Measurements from ENCODE around the gene NCMAP.

NCMAP gene

DNA sequence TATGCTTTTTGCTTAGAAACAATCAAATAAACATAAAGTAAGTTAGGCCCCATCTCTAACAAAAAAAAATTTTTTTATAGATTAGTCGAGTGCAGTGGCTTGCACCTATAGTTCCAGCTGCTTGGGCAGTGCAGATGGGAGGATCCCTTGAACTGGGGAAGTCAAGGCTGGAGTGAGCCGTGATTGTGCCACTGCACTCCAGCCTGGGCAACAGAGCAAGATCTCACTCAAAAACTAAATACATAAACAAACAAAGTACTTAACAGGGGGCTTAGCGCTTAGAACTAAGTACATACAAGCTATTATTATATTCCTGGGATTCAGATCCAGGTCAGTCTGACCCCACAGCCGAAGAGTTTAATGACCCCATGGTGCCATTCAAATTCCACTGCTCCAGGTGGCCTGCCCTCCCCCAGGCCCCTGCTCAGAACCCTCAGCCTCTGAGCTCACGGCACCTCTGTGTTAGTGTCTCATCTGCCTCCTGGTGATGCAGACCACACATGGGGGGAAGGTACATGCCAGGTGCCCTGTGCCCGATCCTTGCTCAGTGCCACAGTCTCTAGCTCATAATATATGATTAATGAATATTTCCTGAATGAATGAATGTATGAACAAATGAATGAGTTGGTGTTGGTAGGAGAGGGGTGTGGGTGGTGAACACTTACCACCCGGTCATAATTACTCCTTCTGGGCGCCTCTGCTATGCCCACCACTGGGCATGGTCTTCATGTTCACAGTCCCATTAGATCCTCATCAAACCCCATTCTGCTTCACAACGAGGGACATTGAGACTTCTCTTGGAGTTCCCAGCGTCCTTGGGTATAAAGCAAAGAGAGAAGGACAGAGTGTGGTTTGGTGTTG, 14.6 kb downstream of the NCMAP start:
- no peak for DNase-seq (ENCODE audit: low spot score)

GRCh38 chr1:24572301-24572700, 16.4 kb downstream of the NCMAP start:
- no peak for DNase-seq (ENCODE audit: low spot score)

DNA sequence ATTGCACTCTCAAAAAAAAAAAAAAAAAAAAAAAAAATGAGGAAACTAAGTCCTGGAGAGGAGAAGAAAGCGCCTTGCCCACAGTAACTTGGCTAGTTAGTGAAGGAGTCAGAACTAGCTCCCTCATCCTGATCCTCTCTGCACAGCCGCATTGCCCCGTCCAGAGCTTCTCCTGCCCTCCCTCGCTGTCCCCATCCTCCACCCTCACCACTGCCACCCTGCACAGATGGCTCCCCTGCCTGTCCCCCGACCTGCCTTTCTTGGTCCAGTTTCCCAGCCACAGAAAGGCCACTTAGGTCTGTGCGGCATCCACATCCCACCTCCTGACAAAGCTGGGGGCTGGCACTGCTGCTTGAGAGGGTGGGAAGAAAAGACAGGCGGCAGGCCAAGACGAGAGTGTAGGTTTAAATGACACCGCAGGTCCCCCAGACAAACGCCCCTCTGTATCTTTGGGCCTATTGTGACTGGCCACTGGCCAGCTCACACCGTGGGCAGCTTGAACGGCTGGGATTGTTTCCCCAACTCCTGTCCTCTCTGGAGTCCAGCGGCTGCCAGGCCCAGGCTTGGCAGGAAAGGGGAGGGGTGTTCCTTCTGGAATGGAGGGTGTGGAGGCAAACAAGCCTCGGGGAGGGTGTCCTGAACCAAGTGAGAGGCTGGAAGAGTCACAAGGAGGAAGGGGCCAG, 20.2 kb downstream of the NCMAP start:
- no peak for DNase-seq (ENCODE audit: low spot score)

- no peak for DNase-seq (ENCODE audit: low spot score)
Measured at GRCh38 chr1:24578846-24579245, 23.0 kb downstream of the NCMAP start.

GRCh38 chr1:24580756-24581155, 24.9 kb downstream of the NCMAP start:
- no peak for DNase-seq (ENCODE audit: low spot score)

DNA sequence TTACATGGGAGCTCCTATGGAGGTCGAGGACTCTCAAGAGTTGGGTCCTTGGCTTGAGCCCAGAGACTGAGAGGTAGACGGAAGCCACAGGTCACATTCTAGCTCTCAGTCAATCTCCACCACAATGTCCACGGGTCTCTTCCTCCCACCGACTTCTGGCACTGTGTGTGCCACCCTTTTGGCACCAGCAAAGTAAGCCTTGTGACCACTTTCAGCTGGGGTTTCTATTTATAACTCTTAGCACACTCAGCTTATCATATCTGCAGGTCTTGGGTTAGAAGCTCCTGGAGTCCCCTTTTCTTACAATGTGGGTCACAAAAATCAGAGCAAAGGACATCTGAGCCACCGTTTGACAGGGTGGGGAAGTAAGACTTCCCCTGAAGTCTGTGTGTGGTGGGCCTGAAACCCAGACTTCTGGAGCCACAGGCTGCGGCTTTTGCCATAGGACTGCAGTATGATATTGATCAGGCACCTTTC, 28.3 kb downstream of the NCMAP start:
- no peak for DNase-seq (ENCODE audit: low spot score)

DNA sequence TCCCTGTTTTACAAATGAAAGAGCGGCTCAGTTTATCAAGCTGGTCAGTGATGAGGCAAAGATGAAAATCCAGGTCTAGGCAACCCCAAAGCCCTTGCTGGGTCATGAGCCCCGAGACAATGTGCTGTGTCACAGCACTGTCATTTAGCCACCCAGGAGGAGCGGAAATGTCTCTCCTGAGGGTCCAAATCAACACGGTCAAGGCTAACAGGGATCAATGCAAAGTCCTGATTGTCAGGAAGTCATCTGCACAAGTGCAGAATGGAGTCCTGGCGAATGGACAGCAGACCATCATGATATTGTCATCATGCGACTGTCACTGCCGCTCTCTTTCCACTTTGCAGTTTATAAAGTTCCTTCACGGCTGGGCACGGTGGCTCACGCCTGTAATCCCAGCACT, 30.2 kb downstream of the NCMAP start:
- no peak for DNase-seq (ENCODE audit: low spot score)

- DNase-seq (ENCODE audit: low spot score), result peak; percentile 66
Measured at GRCh38 chr1:24586970-24587820, 31.3 kb downstream of the NCMAP start.

GRCh38 chr1:24588573-24588972, 32.7 kb downstream of the NCMAP start:
- DNase-seq (ENCODE audit: low spot score), result no peak

DNA sequence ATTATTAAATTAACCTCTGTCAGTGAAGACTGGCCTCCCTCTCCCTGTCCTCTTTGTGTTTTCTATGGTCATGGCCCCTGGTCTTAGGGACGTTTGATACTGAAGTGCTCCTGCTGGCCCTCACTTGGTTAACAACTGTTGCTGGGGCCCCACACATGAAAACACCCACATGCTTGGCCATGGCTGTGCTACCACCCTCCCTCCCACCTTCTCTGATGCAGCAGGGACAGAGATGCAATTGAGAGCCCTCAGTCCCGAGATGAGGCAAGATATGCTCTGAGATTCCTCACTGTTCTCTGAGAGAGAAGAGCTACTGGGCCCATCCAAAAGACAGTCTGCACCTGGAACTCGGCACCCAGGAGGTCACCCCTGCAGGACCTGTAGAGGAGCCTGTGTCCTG, 33.3 kb downstream of the NCMAP start:
- no peak for DNase-seq (ENCODE audit: low spot score)

GRCh38 chr1:24591781-24592180, 35.9 kb downstream of the NCMAP start:
- DNase-seq (ENCODE audit: low spot score), result no peak

DNA sequence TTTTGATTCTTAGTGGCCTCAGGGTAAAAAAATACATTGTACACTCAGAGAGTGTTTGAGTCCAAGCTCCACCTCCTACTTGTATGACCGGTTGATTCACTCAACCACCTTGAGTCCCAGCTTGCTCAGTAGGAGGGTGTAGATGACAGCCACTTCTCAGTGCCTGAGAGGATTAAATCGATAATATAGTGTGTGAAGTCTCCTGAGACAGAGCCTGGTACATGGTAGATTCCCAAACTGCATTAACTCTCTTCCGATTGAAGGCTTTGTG, 38.4 kb downstream of the NCMAP start:
- DNase-seq (ENCODE audit: low spot score), result no peak

DNA sequence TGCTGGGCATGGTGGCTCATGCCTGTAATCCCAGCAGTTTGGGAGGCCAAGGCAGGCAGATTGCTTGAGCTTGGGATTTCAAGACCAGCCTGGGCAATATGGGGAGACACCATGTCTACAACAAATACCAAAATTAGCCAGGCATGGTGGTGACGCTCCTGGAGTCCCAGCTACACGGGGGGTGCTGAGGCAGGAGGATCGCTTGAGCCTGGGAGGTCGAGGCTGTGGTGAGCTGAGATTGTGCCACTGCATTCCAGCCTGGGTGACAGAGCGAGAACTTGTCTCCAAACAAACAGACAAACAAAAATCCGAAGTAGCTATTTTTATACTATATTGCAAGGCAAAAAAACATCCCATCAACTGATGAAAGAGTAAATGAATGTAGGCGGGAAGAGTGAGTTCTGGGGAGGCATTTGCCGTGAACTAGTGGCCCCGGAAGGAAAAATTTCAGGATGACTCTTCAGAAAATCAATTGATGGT, 40.6 kb downstream of the NCMAP start:
- no peak for DNase-seq (ENCODE audit: low spot score)

GRCh38 chr1:24599265-24599664, 43.4 kb downstream of the NCMAP start:
- no peak for DNase-seq (ENCODE audit: low spot score)

DNA sequence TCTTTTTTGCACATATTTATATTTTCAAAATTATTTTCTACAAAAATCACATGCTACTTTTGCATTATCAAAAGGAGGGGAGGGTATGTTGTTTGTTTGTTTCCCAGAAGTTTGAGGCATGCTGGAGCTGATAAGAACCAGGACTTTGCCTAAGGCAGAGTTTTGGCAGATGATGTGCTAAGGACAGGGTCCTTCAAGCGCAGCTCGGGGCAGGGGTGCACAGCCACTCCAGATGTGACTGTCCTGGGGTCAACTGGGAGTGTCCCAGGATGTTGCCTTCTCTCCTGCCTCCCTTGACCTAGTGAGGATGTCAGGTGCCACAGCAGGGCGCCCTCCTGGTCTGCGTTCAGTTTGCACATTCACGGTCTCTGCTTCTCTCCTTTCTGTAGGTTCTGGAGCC, 44.7 kb downstream of the NCMAP start:
- DNase-seq (ENCODE audit: low spot score), result no peak

DNA sequence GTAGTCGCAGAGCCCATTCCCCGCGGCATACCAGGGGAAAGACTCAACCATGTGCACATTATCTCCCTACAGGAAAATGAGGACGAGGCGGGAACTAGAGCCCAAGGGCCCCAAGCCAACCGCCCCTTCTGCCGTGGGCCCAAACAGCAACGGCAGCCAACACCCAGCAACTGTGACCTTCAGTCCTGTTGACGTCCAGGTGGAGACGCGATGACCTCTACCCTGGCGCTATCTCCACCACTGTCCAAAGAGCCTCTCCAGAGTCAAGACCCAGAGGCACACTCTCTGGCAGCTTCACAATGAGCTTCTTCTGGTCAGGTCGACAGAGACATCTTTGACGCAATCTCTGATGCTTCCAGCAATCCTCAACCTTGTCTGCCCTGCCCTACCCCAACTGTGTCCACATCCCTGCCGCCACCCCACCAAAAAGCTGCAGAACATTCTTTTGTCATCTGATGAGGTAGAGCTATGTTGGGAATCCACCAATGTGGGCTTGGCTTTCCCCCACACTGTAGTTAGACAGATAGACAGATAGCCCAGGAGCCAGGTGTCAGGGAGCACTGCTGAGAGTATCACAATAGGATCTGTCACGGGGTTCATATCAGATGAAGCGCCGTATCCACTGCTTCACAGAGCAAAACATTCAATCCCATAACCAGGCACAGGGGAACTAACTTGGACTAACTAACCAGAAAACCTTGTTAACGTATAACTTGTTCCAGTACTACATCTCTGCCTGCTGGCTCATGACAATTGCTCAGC, 49.8 kb downstream of the NCMAP start:
- DNase-seq (ENCODE audit: low spot score), result no peak

DNA sequence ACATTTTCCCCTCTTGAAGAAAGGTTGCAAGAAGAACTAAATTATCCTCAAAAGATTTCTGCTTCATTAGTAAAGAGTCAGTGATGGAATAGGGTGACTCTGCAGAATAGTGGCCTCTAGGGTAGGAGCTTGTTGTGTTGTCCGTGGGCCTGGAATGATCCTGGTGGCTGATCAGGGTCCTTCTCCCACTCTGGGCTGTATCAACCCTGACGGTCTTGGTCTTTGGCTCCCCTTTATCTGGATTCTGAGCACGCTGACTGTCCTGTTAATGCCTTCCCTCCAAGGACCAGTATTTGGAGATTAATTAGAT, 50.4 kb downstream of the NCMAP start:
- DNase-seq (ENCODE audit: low spot score), result no peak

DNA sequence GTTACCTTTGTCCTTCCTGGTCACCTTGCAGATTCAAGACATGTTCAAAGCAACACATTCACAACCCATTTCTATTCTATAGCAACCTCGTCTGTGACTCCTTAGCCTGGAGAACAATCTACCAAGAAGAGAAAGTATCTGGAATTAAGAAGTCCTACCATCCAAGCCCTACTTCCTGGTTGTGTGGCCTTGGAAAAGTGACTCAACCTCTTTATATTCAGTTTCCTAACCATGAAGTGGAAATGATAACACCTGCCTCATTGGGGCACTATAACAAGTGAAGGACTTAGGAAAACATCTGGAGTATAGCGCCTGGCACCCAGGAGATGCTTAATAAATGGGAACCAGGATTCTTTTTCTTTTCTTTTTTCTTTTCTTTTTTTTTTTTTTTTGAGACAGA, 50.7 kb downstream of the NCMAP start:
- no peak for DNase-seq (ENCODE audit: low spot score)

- no peak for DNase-seq (ENCODE audit: low spot score)
Measured at GRCh38 chr1:24609949-24610517, 54.1 kb downstream of the NCMAP start.

GRCh38 chr1:24619376-24619775, 63.5 kb downstream of the NCMAP start:
- peak; percentile 17 for DNase-seq (ENCODE audit: low spot score)

DNA sequence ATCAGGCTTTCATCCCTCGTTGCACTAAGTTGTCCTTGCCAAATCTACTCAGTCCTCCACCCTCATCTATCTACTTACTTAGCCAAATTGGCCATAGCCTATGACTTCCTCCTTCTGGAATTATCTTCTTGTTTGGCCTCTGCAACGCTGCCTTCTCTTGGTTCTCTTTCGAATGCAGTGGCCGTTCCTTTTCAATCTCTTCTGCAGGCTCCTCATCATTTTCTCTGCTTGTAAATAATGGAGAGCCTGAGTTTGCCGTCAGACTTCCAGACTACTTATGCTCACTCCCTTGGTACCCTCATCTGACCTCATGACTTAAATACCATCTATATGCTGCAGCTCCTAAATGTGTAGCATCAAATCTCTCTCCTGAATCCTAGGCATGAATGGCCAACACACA, 64.8 kb downstream of the NCMAP start:
- DNase-seq (ENCODE audit: low spot score), result no peak

DNA sequence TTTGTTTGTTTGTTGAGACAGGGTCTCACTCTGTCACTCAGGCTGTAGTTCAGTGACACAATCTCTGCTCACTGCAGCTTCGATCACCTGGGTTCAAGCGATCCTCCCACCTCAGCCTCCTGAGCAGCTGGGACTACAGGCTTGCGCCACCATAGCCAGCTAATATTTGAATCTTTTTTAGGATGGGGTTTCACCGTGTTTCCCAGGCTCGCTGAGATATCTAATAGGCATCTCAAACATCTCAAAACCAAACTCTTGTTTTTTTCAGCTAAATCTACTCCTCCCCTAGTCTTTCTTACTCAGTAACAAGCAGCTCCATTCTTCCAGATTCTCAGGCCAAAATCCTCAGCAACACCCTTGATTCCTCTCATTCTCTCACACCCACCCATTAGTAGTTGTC, 65.2 kb downstream of the NCMAP start:
- DNase-seq (ENCODE audit: low spot score), result no peak
